GM21786 (cell line): ENCODE data around the gene ENTHD1.
"Not testable (repeated sequence)": the region's sequence is repeated elsewhere in the genome, so short reads cannot be mapped to it uniquely, and the experiment has no call there.

ENCODE experiments used
- ATAC-seq: cut with Tn5 transposase; IDR thresholded peaks from one replicate; pipeline ENCODE4 v1.9.1; 2021; ENCODE audit not compliant: unreplicated experiment

ENTHD1 gene

DNA sequence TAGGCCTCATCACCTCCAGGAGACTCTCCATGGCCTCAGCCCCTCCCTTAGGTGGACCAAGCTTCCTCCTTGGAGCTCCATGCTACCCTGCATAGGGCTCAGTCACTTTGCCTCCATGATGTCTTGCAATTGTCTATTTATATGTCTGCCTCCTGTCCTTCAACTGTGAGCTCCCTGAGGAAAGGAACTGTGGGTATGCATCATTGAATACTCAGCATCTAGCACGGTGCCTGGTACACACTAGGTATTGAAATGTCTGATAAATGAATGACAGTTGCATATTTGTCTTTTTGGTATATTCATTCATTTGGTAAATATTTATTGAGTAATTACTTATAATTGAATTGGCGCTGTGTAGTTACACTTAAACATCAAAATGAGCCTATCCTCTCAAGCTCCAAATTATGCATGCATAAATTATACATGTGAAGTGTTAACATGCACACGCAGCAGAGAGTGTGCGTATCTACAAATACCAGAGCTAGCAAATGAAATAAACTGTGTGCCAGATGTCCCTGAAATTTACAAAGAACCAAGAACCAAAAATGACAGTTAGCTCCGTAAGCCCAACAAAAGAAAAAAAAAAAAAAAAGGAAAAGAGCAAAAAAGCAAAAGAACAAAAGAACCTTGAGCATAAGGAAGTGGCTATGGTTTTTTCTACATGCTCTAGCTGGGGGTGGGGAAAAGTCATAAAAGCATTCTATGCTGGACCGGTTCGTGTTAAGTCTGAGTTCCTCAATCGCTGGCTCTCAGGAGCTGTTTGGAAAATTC is 32.5 kb upstream of the ENTHD1 start:
- ATAC-seq, result no peak

- no peak for ATAC-seq
Observed at GRCh38 chr22:39925273-39925672, 31.7 kb upstream of the ENTHD1 start.

DNA sequence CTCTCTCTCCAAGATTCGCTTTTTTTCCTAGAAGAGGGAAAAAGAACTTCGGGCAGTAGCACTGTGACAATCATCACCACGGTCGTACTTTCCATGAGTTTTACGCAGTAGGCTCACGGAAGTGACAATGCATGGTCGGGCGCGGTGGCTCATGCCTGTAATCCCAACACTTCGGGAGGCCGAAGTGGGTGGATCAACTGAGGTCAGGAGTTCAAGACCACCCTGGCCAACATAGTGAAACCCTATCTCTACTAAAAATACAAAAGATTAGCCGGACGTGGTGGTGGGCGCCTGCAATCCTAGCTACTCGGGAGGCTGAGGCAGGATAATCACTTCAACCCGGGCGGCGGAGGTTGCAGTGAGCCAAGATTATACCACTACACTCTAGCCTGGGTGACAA is 30.7 kb upstream of the ENTHD1 start:
- no peak for ATAC-seq

- ATAC-seq, result no peak
Observed at GRCh38 chr22:39923696-39924095, 30.1 kb upstream of the ENTHD1 start.

GRCh38 chr22:39920134-39920743 is 26.7 kb upstream of the ENTHD1 start:
- ATAC-seq, result no peak

DNA sequence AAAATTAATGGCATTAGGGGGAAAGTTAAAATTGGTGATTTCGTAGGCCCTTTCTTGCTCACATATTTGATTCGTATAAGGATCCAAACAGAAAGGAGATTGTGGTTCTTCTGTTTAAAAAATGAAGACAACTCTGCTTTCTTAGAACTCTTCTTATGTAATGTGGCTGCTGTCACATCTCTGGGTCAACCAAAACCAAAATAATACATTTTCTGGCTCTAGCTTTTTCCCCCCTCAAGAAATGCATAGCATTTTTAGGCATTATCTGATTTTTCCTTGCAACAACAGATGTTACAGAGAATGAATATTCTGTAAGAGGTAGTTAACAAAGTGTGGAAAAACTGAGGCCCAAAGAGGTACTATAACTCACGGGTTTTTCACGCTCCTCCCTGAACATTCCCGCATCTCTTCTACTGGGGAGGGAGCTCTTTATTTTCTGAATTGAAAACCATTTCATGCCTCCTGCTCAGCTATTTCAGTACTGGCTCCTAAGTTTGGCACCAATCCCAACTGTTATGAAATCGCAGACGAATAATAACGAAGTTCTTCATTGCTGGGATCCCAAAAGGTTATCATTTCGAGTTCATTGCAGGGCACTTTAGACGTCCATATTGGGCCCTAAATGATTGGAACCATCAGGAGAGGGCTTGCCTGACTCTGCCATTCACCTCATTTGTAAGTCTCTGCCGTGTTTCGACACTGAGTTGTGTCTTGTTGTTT is 24.4 kb upstream of the ENTHD1 start:
- no peak for ATAC-seq

DNA sequence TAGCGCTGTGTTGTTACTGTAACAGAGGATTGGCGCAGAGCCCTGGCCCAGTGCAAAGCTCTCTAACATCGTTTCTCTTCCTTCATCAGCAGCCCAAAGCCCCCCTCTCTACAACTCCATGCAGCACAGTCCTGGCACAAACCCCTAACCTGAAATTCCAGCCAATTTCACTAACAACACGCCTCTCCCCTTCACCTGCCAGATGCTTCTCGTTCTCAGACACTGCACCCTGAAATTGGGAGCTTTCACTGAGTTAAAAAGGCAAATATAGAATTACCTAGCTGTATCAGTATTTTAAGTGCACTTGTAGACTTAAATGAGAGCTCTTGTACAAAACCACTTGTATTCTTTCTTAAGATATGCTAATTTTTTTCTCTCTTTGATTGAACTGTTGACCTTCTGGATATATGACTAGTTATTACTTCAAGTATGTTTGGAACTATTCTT is 23.7 kb upstream of the ENTHD1 start:
- no peak for ATAC-seq

DNA sequence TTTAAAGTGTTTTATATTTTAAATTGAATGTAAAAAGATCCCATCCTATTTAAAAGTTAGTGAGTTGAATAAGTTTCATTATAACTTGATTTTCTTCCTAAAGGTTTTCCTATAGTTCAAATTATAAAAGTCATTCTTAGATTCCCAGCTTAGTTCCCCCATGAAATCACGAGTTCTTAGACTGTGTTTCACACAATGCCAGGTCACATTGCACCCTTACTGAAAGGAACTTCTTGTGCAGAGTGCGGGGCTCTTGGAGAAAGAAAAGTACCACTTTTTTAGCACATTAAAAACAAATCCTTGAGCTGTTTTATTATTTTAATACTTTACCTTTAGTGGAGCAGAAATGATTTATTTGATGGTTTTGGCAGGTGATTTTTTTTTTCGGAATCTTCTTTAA is 22.9 kb upstream of the ENTHD1 start:
- no peak for ATAC-seq

- no peak for ATAC-seq
Observed at GRCh38 chr22:39915295-39915726, 21.8 kb upstream of the ENTHD1 start.

DNA sequence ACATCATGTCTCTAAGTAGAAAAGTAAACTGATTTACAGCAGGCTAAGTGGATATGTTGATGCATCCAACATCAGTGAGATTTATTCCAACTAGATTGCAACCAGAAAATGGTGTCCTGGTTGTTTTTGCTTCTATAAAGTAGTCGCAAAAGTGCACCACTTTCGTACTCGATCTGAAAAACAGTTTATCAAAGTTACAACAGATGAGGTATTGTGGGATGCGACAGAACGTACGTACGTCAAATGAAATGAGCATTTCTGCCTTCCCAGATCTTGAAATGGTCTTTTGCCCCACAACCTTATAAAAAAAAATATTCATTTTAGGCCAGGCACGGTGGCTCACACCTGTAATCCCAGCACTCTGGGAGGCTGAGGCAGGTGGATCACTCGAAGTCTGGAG is 21.0 kb upstream of the ENTHD1 start:
- ATAC-seq, result no peak

DNA sequence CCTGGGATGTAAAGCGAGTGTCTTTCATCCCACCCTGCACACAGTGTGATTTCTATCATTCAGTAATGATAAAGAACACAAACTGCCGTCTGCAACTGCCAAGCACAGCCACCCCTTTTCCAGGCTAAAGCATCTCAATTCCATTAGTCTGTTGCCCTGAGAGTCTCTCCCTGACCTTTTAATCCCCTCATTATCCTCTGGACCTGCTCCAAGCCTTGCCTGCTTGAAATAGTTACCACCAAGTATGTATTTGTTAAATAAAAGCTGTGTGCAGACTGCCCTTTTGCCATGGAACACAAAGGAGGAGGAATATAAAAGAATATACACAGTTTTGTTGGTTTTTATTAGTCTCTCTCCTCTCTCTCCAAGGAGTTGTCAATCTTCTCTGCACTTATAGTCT is 20.3 kb upstream of the ENTHD1 start:
- ATAC-seq, result no peak

DNA sequence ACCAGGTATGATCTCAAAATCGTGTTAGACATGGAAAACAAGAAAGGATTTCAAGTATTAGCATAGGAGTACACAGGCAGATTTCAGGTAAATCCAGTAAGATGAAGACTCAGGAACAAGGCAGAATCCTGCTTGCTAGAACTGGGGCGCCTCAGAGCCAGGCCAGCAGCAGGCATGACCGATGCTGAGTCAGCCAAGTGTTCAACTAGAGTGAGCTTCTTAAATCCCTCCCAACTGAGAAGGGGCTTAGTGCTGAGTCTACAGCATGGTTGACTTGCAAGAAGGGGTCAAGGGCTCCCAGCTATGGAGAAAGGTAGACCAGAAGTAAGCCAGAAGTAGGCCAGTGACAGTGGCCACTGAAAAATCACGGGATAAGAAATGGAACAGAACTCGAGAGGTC is 19.8 kb upstream of the ENTHD1 start:
- ATAC-seq, result no peak

- ATAC-seq, result no peak
Observed at GRCh38 chr22:39910876-39911613, 17.5 kb upstream of the ENTHD1 start.

- ATAC-seq, result no peak
Observed at GRCh38 chr22:39908737-39909136, 15.2 kb upstream of the ENTHD1 start.

GRCh38 chr22:39908136-39908535 is 14.6 kb upstream of the ENTHD1 start:
- ATAC-seq, result no peak

DNA sequence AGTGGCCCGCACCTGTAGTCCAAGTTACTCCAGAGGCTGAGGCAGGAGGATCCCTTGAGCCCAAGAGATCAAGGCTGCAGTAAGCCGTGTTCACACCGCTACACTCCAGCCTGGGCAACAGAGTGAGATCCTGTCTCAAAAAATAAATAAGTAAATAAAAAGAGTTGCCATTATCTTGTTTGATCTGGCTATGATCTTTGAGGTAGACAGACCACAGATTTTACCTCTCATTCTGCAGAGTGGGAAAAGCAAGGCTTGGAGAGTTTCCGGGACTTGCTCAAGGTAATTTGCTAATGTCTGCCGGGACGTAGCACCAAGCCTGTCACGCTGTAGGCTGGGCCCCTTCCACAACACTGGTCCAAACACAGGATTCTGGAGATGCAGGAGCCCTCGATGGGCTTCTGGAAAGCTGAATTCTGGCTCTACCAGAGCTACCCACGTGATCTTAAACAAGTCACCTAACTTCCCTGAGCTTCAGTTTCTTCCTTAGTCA is 14.1 kb upstream of the ENTHD1 start:
- no peak for ATAC-seq

- ATAC-seq, result no peak
Observed at GRCh38 chr22:39907047-39907446, 13.5 kb upstream of the ENTHD1 start.

DNA sequence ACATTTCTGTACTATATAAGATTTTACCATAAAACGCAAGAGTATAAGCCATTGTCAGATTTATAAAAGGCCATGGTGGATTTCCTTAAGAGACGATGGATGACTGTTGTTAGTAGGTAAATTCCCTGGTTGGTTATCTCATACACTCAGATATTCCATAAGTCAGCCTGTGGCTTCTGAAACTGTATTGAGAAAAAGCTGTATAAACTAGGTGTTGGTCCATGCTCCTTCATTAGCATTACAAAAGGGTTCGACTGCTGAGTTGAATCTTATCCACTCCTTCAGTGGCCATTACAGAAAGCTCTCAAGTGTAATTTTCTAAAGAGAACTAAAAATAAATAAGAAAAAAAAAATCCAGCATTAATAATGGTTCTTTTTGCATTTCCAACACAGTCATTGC is 12.6 kb upstream of the ENTHD1 start:
- ATAC-seq, result no peak

DNA sequence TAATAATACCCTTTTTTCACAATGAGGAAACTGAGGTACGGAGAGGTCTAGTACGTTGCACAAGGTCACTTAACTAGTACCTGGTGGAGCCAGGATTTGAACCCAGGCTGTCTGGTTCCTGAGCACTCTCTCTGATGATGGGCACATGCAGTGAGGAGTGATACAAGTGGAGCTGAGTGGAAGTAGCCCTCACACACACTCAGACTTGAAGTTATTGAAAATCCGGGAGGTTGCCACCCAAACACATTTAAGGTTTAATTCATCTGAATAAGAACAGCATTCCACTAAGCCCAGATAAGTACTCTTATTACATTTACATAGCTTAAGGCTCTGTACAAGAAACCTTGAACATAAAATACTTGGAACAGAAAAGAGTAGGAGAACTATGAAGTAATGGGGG is 12.1 kb upstream of the ENTHD1 start:
- no peak for ATAC-seq

- ATAC-seq, result no peak
Observed at GRCh38 chr22:39904862-39905261, 11.3 kb upstream of the ENTHD1 start.

GRCh38 chr22:39904024-39904423 is 10.5 kb upstream of the ENTHD1 start:
- not testable (repeated sequence) for ATAC-seq
